COLO829 (cell line): ENCODE data around the gene GSN.
"Not testable (repeated sequence)": the region's sequence is repeated elsewhere in the genome, so short reads cannot be mapped to it uniquely, and the experiment has no call there.

ENCODE experiments used
- DNase-seq: peaks from one replicate; pipeline ENCODE4 v3.0.0; 2012; ENCODE audit warnings: low spot score

GSN gene

DNA sequence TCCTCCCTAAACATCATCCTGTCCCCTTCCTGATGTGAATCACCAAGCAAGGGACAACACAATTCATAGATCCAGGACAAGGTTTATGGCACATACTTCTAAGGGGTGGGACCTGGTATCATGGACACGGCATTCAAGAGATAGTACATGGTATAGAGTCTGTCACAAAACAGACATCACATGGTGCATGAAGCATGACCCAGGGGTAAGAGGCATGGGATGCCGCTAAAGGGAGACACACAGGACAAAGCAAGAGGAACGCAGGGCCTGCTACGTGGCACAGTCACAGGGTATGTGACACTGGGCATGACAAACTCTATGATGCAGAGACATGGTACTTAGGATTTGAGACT lies 20.7 kb downstream of the GSN start:
- DNase-seq: no peak

- DNase-seq: peak; percentile 94
Measured at GRCh38 chr9:121289026-121289771, 21.2 kb downstream of the GSN start.

GRCh38 chr9:121289772-121290370 lies 21.9 kb downstream of the GSN start:
- DNase-seq: no peak

DNA sequence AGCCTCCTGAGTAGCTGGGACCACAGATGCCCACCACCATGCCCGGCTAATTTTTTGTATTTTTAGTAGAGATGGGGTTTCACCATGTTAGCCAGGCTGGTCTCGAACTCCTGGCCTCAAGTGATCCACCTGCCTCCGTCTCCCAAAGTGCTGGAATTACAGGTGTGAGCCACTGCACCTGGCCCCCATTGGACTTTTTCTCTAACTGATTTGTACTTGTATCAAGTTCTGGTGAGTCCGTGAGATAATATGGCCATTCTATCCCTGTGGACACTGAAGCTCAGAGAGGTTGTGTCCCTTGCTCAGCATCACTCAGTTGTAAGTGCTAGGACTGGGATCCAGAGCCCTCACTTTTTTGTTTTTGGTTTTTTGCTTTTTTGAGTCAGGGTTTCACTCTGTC lies 23.6 kb downstream of the GSN start:
- not testable (repeated sequence) for DNase-seq

DNA sequence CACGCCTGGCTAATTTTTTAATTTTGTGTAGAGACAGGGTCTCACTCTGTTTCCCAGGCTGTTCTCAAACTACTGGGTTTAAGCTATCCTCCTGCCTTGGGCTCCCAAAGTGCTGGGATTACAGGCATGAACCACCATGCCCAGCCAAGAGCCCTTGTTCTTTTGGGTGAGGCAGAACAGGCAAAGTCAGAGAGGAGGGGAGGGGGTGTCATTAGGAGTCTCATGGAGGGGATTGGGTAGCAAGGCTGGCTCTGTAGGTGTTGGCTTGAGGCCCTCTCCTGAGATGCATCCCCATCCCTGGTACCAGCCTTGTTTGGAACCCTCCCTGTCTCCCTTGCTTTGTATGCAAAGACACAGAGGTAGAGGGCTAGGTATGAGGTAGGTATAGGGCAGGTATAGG lies 24.1 kb downstream of the GSN start:
- DNase-seq: no peak

DNA sequence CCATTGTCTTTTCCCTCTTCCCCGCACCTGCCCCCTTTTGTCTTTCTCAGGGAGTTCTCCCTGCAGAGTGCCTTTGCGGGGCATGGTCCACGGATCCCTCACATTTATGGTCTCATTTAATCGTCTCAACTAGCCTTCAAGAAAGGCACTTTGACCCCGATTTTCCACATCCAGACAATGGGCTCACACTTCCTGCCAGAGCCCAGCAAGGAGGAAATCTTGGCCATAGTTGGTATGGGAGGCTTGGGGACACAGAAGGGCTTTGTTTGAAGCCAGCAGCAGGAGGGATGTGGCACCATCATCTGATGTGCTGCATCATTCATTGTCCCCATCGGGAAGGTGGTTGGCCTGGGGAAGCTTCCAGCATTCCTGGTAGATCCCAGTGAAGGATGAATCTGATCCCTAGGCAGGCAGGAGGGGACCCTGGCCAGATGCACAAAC lies 24.9 kb downstream of the GSN start:
- DNase-seq: peak; percentile 87

GRCh38 chr9:121294151-121294743 lies 26.3 kb downstream of the GSN start:
- no peak for DNase-seq

DNA sequence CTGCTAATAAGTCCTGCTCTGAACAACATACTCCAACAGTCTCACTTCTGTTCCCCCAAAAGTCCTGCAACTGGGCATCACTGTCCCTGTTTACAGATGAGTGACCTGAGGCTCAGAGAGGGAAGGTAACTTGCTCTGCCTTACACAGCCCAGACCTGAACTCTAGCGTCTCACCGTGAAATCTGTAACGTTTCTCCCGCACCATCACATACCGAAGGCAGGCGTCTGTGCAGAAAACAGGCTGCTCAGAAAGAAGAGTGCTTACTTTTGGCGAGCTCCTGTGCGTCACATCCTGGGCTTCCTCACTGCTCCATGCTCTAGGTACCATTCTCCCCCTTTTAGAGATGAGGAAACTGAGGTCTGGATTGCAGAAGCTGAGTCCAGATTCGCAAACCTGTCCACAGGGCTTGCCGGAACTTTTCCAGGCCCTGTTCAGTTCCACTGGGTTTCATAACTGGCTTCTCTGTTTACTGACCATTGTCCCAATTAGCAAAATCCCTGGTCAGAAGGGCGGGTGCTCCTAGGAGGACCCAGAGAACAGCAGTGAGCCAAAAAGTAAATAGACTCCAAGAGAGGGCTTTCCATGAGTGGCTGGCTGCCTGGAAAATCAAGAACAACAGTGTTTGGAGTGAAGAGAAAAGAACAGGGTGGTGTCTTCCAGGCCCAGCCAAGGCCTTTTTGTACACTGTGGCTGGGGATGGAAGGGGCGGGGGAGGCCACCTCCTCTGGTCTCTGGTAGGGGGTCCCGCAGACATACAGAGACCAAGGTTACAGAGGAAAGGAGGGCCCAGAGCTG lies 27.1 kb downstream of the GSN start:
- DNase-seq: no peak

DNA sequence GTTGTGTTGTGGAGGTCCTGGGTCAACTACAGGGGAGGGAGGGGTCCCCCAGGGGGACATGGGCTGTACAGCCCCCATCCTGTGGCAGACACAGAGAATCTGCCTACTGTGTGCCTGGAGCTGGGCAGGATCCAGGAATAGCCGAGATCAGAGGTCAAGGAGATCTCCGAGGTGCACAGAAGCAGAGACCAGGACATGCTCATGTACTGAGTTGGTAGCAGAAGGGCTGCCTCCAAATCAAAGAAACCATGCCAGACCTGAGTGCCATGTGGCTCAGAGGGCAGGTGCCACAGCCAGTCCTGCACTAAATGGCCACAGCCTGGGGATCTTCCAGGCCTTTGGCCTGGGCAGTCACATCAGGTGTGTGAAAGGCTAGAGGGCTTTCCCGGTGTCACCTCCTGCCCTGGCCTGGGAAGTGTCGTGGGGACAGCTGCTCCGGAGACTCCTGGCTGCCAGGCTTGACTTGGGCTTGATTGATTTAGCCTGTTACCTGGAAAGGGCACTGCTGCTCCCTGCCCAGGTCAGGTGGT lies 27.8 kb downstream of the GSN start:
- no peak for DNase-seq

GRCh38 chr9:121296213-121297127 lies 28.5 kb downstream of the GSN start:
- no peak for DNase-seq

DNA sequence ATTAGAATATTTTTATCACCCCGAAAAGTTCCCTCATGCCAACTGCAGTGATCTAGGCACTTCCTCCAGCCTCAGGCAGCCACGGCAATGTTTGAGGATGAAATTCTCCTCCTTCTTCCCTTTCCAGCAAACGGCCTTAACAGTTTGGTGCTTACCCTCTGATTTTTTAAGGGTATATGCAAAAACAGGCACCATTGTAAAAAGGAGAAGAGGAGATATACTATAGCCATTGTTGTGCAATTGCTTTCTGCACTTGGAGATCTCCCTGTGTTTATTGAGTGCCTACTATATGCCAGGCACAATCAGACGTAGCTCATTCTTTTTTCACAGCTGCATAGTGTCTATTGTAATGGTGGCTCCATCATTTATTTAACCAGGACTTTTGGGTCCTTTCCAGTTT lies 29.4 kb downstream of the GSN start:
- DNase-seq: no peak

DNA sequence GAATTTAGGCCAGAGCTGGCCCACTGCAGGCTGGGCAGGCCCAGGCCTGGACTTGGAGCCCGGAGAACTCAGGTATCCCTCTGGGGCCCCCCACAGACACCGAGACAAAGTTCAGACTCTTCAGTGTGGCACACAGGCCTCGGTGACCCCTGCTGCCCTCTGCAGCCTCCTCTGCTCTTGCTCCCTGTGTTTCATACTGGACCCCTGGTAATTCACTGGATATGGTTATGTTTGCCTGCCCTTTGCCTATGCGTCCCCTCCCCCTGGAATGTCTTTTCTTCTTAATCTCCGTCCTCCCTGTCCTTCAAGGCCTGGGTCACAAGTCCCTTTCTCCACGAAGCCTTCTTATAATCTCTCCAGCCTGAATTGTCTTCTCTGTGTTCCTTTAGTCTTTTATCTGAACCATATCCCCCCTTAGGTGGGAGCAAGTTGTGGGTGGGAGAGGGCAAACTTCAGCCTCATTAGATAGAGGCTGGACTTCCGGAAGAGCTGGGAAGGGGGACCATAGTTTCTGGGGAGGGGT lies 30.1 kb downstream of the GSN start:
- no peak for DNase-seq

DNA sequence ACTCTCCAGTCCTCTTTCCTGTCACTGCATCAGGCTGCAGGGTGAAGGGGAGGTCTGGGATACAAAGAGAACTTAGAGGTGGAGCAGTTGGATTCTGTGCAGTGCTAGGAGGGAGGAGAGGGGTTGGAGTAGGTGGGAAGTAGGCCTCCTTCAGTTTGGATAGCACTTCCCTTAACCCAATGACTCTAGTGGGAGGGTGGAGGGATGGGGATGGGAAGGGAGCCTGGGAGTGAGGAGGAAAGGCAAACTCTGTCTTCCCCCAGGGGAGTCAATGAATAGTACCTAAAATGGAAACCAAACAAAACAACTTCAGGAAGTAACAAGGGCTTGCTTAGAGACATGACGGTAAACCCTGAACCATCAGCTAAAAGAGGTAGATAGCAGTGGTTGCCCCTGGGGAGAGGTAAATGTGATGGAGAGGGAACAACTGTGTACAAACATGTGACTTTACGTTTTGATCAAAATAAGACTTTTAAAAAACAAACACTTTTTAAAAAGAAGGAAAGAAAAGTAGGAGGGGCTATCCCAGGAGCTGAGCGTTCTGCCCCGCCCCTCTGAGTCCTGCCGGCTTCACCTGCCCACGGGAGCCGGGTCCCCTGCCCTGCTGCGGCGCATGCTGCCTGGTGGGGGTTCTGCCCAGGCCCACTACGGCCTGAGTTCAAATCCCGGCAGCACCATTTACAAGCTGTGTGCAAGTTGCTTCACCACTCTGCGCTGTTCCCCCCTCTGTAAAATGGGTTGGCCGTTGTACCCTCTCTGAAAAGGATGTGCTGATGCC lies 30.9 kb downstream of the GSN start:
- peak; percentile 65 for DNase-seq

- no peak for DNase-seq
Measured at GRCh38 chr9:121299467-121300282, 31.7 kb downstream of the GSN start.

DNA sequence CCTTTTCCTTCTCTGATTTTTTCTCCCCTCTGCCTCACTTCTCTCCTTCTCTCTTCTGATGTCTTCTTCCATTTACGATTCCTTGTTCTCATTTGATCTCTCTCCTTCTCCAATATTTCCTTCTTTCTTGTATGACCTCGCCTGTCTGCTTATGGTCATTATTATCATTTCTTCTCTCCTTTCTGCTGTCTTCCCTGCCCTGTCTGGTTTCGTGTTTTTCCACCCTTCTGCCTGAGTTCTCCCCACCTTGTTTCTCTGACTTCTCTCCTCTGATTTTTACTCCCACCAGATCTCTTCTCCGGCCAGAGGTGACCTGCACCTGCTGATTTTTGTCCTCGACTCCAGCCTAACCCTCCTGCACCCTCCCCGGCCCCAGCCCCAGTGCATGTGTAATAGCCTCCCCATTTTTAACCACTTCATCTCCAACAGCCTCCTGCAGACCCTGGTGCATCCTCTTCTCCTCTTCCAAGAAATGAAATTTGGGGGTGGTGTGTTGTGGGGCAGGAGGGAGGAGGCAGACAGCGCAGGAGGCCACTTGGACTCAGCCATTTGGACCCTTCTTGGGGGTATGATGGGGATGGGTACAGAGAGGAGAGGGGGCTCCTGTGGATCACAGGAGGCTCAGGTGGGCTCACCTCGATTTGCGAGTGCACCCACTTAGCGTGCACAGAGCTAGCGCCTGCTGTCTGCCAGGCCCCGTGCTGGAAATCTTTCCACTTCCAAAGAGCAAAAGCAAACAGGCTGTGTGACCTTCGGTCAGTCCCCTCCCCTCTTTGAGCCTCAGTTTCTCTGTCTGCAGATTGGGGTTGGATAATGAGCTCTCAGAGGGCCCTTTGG lies 32.5 kb downstream of the GSN start:
- DNase-seq: no peak

GRCh38 chr9:121301881-121302286 lies 33.9 kb downstream of the GSN start:
- no peak for DNase-seq

- DNase-seq: no peak
Measured at GRCh38 chr9:121302341-121302740, 34.4 kb downstream of the GSN start.

DNA sequence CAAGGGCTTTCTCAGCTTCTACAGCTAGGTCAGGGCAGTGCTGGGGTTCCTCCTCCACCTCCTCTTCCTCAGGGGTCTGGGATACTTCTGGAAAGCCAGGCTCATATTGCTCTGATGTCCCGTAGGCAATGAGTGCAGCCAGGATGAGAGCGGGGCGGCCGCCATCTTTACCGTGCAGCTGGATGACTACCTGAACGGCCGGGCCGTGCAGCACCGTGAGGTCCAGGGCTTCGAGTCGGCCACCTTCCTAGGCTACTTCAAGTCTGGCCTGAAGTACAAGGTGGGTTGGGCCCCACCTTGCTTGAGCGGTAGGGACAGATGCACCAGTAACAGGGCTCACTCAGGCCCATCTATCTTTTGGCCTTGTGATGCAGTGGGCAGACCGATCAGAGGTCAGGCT lies 34.8 kb downstream of the GSN start:
- no peak for DNase-seq
